IMR-90 (cell line): ENCODE measurements around the gene SEC16A. TPM values are rescaled to one million over a fixed set of nuclear protein-coding genes. Genes with fewer than 3 reads are reported as not detected.

ENCODE experiments used
- ATAC-seq: fragments of 200-7000 bp; cut with Tn5 transposase; 2 replicates; pipeline ENCODE4 v1.9.1; 2020; ENCODE audit warnings: low read depth, mild to moderate bottlenecking, moderate library complexity
- BruUV-seq: library from RNA; stranded (reverse); fragments of 400-500 nt; replicated peaks from 2 replicates; lab custom pipeline; 2021; lab: Mats Ljungman, UMichigan
- CTCF ChIA-PET: fragments of 300-600 bp; formaldehyde crosslinking; extraction: SDS; loops from one replicate; lab custom pipeline; 2021; ENCODE audit warnings: antibody characterized with exemption; lab: Yijun Ruan, JAX
- POLR2A ChIA-PET: fragments of 300-600 bp; sonication (Branson Sonifier 250); formaldehyde crosslinking; loops from one replicate; lab custom pipeline; 2022; ENCODE audit warnings: antibody characterized with exemption; ENCODE audit not compliant: unreplicated experiment; lab: Charles Lee
- DNase-seq: peaks from one replicate; pipeline ENCODE4 v3.0.0; 2013
- H2AFZ ChIP-seq: replicated peaks from 2 replicates; pipeline ENCODE3; 2013; ENCODE audit warnings: low read length, mild to moderate bottlenecking; ENCODE audit not compliant: poor library complexity
- H2AK5ac ChIP-seq: 2 replicates; pipeline ENCODE4 v1.6.1; 2013; ENCODE audit warnings: low read depth, low read length, inconsistent platforms
- H2AK9ac ChIP-seq: replicated peaks from 2 replicates; pipeline ENCODE3; 2013; ENCODE audit warnings: mild to moderate bottlenecking, low read depth, low read length, moderate library complexity; ENCODE audit not compliant: poor library complexity
- H2BK120ac ChIP-seq: 2 replicates; pipeline ENCODE4 v1.6.1; 2013; ENCODE audit warnings: low read depth, low read length, inconsistent platforms
- H2BK15ac ChIP-seq: 3 replicates; pipeline ENCODE4 v1.6.1; 2013; ENCODE audit warnings: low read depth, low read length, inconsistent platforms
- H2BK20ac ChIP-seq: 2 replicates; pipeline ENCODE4 v1.6.1; 2013; ENCODE audit warnings: low read depth, mild to moderate bottlenecking, inconsistent platforms, low read length, moderate library complexity
- H2BK5ac ChIP-seq: 2 replicates; pipeline ENCODE4 v1.6.1; 2013; ENCODE audit warnings: mild to moderate bottlenecking, low read depth, low read length, inconsistent platforms; ENCODE audit not compliant: poor library complexity, severe bottlenecking
- H3K14ac ChIP-seq: replicated peaks from 2 replicates; pipeline ENCODE4 v1.6.1; 2013; ENCODE audit warnings: low read depth, low read length, inconsistent platforms
- H3K18ac ChIP-seq: 2 replicates; pipeline ENCODE4 v1.6.1; 2013; ENCODE audit warnings: low read depth, low read length, control low read depth
- H3K23ac ChIP-seq: 2 replicates; pipeline ENCODE4 v1.6.1; 2013; ENCODE audit warnings: low read depth, low read length, inconsistent platforms
- H3K27ac ChIP-seq: 2 replicates; pipeline ENCODE4 v1.5.1; 2013; ENCODE audit warnings: mild to moderate bottlenecking, control low read depth, low read length; ENCODE audit not compliant: insufficient read depth
- H3K27me3 ChIP-seq: 2 replicates; pipeline ENCODE4 v1.6.1; 2013; ENCODE audit warnings: low read length; ENCODE audit not compliant: control insufficient read depth, insufficient read depth
- H3K36me3 ChIP-seq: 2 replicates; pipeline ENCODE4 v1.6.1; 2013; ENCODE audit warnings: low read length, mixed read lengths; ENCODE audit not compliant: control insufficient read depth, insufficient read depth
- H3K4ac ChIP-seq: 2 replicates; pipeline ENCODE4 v1.6.1; 2013; ENCODE audit warnings: low read depth, low read length, inconsistent platforms
- H3K4me1 ChIP-seq: 2 replicates; pipeline ENCODE4 v1.6.1; 2013; ENCODE audit warnings: low read length, mixed read lengths; ENCODE audit not compliant: control insufficient read depth, insufficient read depth
- H3K4me2 ChIP-seq: 2 replicates; pipeline ENCODE4 v1.6.1; 2013; ENCODE audit warnings: low read depth, mild to moderate bottlenecking, control low read depth, low read length, moderate library complexity
- H3K4me3 ChIP-seq: 2 replicates; pipeline ENCODE4 v1.5.1; 2013; ENCODE audit warnings: low read depth, mild to moderate bottlenecking, control low read depth, low read length, moderate library complexity; ENCODE audit not compliant: insufficient read depth
- H3K56ac ChIP-seq: 2 replicates; pipeline ENCODE4 v1.6.1; 2013; ENCODE audit warnings: low read length, inconsistent platforms; ENCODE audit not compliant: insufficient read depth; ENCODE audit errors: extremely low read depth
- H3K79me1 ChIP-seq, 2 experiments: 2 replicates each; pipeline ENCODE4 v1.6.1; 2013; ENCODE audit warnings: low read length in 2 of 2, inconsistent platforms in 1 of 2, low read depth in 1 of 2
- H3K9ac ChIP-seq: 2 replicates; pipeline ENCODE4 v1.6.1; 2013; ENCODE audit warnings: low read depth, low read length, control low read depth
- H3K9me1 ChIP-seq: 2 replicates; pipeline ENCODE4 v1.6.1; 2013; ENCODE audit warnings: low read length, inconsistent platforms; ENCODE audit not compliant: insufficient read depth
- H3K9me3 ChIP-seq: 2 replicates; pipeline ENCODE4 v1.6.1; 2013; ENCODE audit warnings: low read length; ENCODE audit not compliant: control insufficient read depth, insufficient read depth
- H4K20me1 ChIP-seq: 2 replicates; pipeline ENCODE4 v1.6.1; 2013; ENCODE audit warnings: low read length, inconsistent platforms; ENCODE audit not compliant: insufficient read depth
- H4K5ac ChIP-seq: 2 replicates; pipeline ENCODE4 v1.6.1; 2013; ENCODE audit warnings: mild to moderate bottlenecking, low read depth, low read length, control low read depth
- H4K8ac ChIP-seq, 2 experiments: 2 replicates each; pipeline ENCODE4 v1.6.1; 2013; ENCODE audit warnings: low read depth in 2 of 2, low read length in 2 of 2, control low read depth in 1 of 2, inconsistent platforms in 1 of 2
- H4K91ac ChIP-seq: 2 replicates; pipeline ENCODE4 v1.6.1; 2013; ENCODE audit warnings: low read depth, low read length, inconsistent platforms; ENCODE audit not compliant: insufficient read depth
- MXI1 ChIP-seq: IDR thresholded peaks from 2 replicates; pipeline ENCODE4 v1.6.1; 2012; ENCODE audit warnings: low read depth, mild to moderate bottlenecking, low read length, moderate library complexity, borderline replicate concordance
- POLR2A ChIP-seq: IDR thresholded peaks from 2 replicates; pipeline ENCODE4 v1.6.1; 2012; ENCODE audit warnings: mild to moderate bottlenecking, low read depth, low read length
- WGBS, 2 experiments: methylation state at CpG; one replicate each; pipeline versions ENCODE4 v1.1.5 to v1.1.7; 2013; ENCODE audit warnings: missing lambda C conversion rate in 2 of 2; ENCODE audit not compliant: insufficient read length in 1 of 2; ENCODE audit errors: extremely low coverage in 2 of 2; 5-methylcytosine and 5-hydroxymethylcytosine counted together
- dilution Hi-C: fragments of 300-500 bp; cut with HindIII; formaldehyde crosslinking; loops from one replicate; pipeline ENCODE4 v1.14.3; 2018; ENCODE audit warnings: low sequenced_read_pairs; ENCODE audit not compliant: unreplicated experiment
- in situ Hi-C: fragments of 300-500 bp; cut with MboI; formaldehyde crosslinking; loops from 3 replicates; pipeline ENCODE4 v1.14.3; 2019; ENCODE audit warnings: low sequenced_read_pairs, inconsistent platforms, mixed read lengths
- intact Hi-C: fragments of 100-400 bp; cut with micrococcal nuclease; formaldehyde crosslinking; loops from 2 replicates; pipeline ENCODE4 v1.10.0; 2022
- polyA plus RNA-seq, 3 experiments: library from polyadenylated mRNA; depleted of rRNA; stranded (reverse); fragments of >200 nt; gene quantifications; 2 replicates each; pipeline ENCODE4 v1.2.3, GENCODE V29; 2012; ENCODE audit warnings: low replicate concordance in 1 of 3
- total RNA-seq: library from RNA; depleted of rRNA; stranded (reverse); fragments of >200 nt; gene quantifications from 2 replicates; pipeline ENCODE4 v1.2.3, GENCODE V29; 2012
- TF ChIP-seq, protein P1 (sequence below): conservative IDR thresholded peaks from 2 replicates; pipeline ENCODE4 v1.5.1; 2012; ENCODE audit warnings: mild to moderate bottlenecking, low read depth, low read length, improper control_type of control experiment

Gene SEC16A
- total and polyA plus RNA-seq, 2 of the 4 experiments (the other 2 are of a cell fraction) = 12.2 to 48.1 TPM

DNA sequence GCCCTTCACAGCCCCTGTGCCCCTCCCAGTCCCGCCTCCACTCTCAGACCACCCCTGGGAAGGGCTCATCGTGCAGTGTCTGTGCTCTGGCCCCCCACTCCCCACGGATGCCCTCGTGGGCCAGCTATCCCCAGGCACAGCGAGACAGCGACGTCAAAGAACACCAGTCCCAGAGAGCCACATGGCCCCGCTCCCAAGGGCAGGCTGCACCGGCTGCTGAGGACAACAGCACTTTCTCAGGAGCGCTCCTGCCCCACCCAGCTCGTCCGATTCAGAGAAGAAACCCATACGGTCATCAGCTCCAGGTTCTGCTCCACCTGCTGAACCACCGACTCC, 78.1 kb downstream of the SEC16A start:
- intact Hi-C loops = loop anchor here (5.0 kb wide), 1 partner anchor 77 kb away; the partner anchor contains the start of gene GPSM1
- Histone ChIP-seq H2AK5ac (no peak overlapping the region), H2BK120ac (no peak overlapping the region), H3K9me3 (no peaks in the 10 kb centered on the region), H3K56ac (no peak overlapping the region), H3K4me1 (peaks cover 7% of the 10 kb centered on the region), H3K4me3 (no peak overlapping the region), H3K27ac (no peak overlapping the region), H3K4me2 (no peak overlapping the region), H4K20me1 (peaks cover 9% of the 10 kb centered on the region), H3K23ac (no peak overlapping the region), H3K9me1 (0 out of 2 replicates have a peak, but pooled peaks cover 5% of the 10 kb centered on the region), H4K91ac (no peak overlapping the region), H4K8ac (no peak overlapping the region), H2AFZ (no peak overlapping the region), H3K27me3 (no peaks in the 10 kb centered on the region), H3K9ac (no peak overlapping the region), H4K5ac (no peak overlapping the region), H3K36me3 (peaks cover 40% of the 10 kb centered on the region), H2BK20ac (no peak overlapping the region), H3K4ac (no peak overlapping the region), H2BK5ac (no peak overlapping the region), H3K79me1 (peaks cover 9 to 26% of the 10 kb centered on the region in 2 experiments), H2AK9ac (no peak overlapping the region), H2BK15ac (no peak overlapping the region), H3K18ac (no peak overlapping the region), H3K14ac (no peak overlapping the region)
- BruUV-seq = no TSS peak
- CTCF ChIA-PET = no interaction called here
- dilution Hi-C loops = no loop called here
- TF ChIP-seq POLR2A (no peak), MXI1 (no peak)
- TF ChIP-seq, protein P1, sequence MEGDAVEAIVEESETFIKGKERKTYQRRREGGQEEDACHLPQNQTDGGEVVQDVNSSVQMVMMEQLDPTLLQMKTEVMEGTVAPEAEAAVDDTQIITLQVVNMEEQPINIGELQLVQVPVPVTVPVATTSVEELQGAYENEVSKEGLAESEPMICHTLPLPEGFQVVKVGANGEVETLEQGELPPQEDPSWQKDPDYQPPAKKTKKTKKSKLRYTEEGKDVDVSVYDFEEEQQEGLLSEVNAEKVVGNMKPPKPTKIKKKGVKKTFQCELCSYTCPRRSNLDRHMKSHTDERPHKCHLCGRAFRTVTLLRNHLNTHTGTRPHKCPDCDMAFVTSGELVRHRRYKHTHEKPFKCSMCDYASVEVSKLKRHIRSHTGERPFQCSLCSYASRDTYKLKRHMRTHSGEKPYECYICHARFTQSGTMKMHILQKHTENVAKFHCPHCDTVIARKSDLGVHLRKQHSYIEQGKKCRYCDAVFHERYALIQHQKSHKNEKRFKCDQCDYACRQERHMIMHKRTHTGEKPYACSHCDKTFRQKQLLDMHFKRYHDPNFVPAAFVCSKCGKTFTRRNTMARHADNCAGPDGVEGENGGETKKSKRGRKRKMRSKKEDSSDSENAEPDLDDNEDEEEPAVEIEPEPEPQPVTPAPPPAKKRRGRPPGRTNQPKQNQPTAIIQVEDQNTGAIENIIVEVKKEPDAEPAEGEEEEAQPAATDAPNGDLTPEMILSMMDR = no peak
- ATAC-seq (no peak), DNase-seq (no peak)
- WGBS, 2 experiments = 91% methylated on average over 12 of the region's 14 CpGs; no CpG with 5 or more reads in 1 of the 2 experiments
- in situ Hi-C loops = loop anchor here (5.0 kb wide), 1 partner anchor 82 kb away; no protein-coding TSS in a partner anchor
- POLR2A ChIA-PET = no interaction called here
